ENCODE results near the gene CYB5B.

DNA sequence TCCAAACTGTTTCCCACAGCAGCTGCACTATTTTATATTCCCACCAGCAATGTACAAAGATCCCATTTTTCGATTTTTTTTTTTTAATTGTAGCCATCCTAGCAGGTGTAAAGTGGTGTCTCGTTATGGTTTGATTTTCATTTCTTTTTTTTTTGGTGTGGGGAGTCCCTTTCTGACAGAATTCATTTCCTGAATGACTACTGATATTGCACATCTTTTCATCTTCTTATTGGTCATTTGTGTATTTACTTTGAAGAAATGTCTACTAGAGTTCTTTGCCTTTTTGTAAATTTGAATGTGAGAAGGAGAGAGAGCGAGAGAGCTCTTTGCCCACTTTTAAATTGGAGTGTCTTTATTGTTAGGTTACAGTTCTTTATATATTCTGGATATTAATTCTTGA is 14.0 kb downstream of the CYB5B start:
- no peak for TF ChIP-seq POLR2AphosphoS5 (IDR thresholded peaks at IDR 0.05)
- TF ChIP-seq, protein P1, sequence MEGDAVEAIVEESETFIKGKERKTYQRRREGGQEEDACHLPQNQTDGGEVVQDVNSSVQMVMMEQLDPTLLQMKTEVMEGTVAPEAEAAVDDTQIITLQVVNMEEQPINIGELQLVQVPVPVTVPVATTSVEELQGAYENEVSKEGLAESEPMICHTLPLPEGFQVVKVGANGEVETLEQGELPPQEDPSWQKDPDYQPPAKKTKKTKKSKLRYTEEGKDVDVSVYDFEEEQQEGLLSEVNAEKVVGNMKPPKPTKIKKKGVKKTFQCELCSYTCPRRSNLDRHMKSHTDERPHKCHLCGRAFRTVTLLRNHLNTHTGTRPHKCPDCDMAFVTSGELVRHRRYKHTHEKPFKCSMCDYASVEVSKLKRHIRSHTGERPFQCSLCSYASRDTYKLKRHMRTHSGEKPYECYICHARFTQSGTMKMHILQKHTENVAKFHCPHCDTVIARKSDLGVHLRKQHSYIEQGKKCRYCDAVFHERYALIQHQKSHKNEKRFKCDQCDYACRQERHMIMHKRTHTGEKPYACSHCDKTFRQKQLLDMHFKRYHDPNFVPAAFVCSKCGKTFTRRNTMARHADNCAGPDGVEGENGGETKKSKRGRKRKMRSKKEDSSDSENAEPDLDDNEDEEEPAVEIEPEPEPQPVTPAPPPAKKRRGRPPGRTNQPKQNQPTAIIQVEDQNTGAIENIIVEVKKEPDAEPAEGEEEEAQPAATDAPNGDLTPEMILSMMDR (IDR thresholded peaks at IDR 0.05): no peak

Data from esophagus muscularis mucosa (tissue), 3 donors.